Islet of Langerhans (tissue), 1 donor: ENCODE results near the gene LAMTOR5.

ENCODE experiments used
- FAIRE-seq: peaks from one replicate; lab custom pipeline; 2011; peaks lifted over from hg19 to GRCh38; lab: Jason Lieb, UNC

Gene LAMTOR5

DNA sequence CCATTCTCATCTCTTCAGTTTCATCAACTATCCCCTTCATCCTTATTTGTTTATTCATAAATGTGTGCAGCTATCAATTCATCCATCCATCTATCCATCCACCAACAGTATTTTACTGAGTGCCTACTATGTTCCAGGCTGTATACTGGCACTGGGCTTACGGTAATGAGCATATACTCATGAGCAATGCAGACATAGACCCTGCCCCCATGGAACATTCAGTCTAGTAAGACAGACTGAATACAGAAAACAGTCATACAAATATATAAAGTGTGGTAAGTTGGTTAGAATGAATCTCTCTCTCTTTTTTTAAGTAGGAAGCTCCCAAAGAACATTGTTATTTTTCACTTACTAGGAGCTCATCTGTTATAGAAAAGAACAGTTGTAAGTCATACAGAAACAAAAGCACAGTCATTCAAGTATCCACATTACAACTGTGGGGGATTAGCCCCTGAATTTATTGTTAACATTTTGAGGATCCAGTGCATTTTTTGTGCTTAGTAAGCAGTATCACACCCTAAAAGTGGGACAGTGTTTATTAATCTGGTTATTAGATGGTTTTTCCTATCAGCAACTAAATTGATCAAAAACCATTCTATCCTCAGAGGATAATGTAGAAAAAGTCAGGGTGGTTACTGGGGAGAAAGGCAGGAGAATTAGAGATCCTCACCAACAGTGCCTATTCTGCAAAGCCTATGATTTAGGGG is 20.3 kb downstream of the LAMTOR5 start:
- no peak for FAIRE-seq

DNA sequence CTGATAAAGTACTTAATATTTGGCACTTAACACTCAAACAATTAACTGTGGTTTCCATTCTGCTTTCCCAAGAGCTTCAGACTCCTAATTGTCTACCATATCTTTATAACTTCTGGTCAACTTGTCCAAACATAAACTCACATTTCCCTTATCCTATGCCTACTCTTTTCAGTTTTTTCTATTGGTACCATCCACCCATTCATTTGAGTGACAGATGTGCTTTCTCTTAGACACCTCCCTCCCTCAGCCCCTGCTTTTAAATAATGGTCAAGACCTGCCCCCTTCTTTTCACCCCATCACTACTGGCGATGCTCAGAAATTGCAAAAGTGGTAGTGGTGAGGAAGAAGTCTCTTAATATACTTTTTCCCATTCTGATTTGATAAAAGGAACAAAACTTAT is 22.1 kb downstream of the LAMTOR5 start:
- FAIRE-seq, result no peak

DNA sequence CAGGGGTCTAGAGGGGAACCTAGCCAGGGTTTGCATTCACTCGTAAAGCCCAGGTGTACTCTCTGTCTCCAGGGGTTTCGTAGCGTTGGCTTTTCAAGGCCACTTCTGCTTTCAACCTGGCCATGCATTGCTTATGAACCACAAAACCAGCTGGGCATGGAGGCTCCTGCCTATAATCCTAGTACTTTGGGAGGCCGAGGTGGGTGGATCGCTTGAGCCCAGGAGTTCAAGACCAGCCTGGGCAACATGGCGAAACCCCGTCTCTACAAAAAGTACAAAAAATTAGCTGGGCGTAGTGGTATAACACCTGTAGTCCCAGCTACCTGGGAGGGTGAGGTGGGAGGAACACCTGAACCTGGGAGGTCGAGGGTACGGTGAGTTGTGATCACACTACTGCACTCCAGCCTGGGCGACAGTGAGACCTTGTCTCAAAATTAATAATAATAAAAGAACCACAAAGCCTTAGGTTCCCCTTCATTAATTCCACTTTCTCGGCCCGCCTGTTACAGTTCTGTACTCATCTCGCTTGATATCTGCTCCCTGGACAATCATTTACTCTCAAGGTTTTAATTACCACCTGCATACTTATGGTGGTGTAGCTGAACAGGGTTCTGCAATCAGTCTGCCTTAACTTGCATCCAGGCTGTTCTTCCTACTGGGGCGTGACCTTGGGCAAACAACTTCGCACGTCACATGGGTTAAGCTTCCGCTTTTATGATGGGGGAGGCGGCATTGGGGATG is 22.7 kb downstream of the LAMTOR5 start:
- FAIRE-seq, result no peak

DNA sequence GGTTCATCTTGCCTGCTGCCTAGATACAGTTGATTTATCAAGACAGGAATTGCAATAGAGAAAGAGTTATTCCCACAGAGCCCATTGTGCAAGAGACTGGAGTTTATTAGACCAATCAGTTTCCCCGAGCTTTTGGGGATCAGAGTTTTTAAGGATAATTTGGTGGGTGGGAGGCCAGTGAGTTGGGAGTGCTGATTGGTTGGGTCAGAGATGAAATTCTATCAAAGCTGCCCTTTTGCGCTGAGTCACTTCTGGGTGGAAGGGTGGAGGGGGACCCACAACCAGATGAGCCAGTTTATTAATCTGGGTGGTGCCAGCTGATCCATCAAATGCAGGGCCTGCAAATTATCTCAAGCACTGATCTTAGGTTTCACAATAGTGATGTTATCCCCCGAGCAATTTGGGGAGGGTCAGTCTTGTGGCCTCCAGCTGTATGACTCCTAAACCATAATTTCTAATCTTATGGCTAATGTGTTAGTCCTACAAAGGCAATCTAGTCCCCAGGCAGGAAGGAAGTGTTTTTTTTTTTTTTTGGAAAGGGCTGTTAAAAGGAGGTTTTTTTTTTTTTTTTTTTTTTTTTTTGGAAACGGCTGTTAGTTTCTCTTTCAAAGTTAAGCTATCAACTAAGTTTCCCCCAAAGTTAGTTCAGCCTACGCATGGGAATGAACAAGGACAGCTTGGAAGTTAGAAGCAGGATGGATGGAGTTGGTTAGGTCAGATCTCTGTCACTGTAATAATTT is 24.1 kb downstream of the LAMTOR5 start:
- no peak for FAIRE-seq

DNA sequence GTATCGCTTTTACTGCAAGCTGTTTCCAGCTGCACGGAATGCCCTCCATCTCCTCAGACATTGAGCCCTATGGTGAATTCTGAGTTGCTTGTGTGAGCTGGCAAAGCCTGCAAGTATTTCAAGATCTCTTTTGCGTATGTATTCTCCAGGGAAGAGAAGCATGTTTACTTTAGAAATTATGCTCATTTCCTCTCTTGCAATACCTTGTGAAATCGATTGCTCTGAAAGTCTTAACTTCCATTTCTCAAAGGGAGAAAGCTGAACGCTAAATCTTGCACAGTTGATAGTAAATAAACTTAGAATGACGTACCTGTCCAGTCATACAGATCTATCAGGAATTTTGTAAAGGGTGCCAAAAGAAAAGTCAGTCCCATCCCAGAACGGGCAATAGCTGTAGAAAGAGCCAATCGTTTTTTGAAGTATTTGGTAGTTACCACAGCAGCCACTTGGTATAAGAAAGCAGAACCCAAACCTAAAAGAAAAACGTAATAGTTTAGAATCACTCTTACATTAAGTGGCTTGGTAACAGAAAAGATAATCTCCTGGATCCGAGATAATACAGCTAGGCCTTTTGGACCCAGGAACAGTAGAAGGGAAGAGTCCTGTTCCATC is 26.7 kb downstream of the LAMTOR5 start:
- FAIRE-seq, result no peak

DNA sequence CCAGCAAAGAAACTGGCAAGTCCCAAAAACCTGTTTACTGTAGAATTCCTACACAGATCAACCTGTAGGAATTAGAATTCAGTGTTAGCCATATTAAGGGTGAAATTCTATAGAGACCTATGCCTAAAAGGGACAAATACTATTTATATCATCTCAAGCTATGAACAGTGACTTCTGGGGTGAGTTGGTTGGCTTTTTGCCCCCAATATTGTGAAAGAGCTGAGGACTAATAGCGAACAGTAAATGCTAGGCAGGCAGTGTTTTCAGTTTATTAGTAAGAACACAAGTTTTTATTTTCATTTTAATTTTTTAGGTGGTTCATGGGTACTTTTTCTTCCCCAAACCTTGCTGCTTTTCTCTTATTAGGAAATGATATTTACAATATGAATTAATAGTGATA is 32.0 kb downstream of the LAMTOR5 start:
- FAIRE-seq, result no peak

DNA sequence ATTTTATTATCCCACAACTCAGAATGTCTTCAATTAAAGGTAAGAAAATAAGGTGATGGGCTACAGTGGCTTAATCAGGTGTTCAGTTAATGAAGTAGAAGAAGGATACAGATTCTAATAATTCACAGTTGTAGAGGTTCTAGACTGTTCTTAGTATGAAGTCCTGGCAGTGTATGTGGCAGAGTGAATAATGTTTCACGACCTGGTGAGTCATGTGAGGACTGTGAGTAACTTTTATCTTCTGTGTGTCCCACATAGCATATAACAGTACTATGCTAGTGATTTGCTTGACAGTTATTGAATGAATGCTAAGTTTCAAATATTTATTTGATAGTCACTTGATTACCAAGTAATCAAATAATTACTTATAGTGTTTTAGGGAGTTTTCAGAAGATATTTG is 36.7 kb downstream of the LAMTOR5 start:
- FAIRE-seq, result no peak

DNA sequence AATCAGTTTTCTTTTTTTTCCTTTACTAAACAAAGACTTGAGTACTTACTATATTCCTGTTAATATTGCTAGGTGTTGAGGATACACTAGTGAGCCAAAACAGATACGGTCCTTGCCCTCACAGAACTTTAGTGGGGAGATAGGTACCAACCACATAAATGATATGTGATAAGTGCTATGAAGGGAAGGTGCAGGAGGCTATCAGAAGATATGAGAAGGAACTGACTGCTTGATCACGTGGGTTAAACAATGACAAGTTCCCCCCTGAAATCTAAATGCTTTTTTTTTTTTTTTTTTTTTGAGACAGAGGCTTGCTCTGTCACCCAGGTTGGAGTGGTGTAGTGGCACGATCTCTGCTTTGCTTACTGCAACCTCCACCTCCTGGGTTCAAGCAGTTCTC is 43.3 kb downstream of the LAMTOR5 start:
- FAIRE-seq, result no peak

DNA sequence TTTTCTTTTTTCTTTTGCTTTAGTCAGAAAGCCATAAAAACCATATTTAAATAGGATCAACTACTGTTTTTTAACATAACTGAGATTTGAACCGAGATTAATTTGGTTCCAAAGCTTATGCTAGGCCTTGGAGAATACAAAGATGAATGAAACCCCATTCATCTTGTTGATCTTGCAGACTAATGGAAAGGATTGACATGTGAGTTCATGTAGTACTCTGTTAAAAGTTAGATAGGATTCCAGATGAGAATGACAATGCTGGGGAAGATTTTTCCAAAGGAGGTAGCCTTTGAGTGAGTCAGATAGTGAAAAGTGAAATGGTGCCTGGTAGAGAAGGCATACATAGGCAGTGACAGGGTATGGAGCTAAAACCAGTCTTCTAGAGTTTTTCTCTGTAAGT is 45.6 kb downstream of the LAMTOR5 start:
- FAIRE-seq, result no peak

DNA sequence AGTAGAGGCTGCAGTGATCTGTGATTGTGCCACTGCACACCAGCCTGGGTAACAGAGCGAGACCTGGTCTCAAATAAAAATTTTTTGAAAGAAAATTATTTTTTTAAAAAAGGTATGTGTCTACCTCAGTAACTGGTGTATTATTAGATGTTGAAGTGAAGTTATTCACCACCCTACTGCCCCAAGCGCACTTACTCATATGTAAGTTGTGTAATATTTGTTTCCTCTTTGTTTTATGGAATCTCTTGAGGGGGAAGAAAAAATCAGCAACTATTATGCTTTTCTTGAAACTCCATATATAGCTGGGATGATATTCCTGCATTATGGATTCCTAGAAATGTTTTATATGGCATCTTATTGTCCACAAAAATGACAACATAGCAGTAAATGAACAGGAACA is 47.1 kb downstream of the LAMTOR5 start:
- FAIRE-seq, result no peak

DNA sequence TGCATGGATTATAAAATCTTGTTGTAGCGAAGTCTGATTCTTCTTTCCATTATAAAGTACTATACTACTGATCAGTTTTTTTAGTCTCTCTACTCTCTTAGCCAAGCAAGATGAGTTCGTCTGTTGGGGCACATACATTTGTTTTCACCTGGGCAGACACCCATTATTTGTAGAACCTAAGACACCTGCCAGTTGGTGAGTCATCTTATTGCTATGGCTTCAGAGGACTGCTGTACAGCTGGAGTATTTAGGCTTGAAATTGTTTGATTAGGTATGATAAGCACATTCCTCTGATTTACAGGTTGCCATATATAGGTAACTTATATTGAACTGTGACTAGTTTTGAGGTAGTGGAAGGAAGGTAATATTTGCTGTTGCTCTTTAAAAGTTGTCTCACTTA is 51.1 kb downstream of the LAMTOR5 start:
- FAIRE-seq, result no peak

DNA sequence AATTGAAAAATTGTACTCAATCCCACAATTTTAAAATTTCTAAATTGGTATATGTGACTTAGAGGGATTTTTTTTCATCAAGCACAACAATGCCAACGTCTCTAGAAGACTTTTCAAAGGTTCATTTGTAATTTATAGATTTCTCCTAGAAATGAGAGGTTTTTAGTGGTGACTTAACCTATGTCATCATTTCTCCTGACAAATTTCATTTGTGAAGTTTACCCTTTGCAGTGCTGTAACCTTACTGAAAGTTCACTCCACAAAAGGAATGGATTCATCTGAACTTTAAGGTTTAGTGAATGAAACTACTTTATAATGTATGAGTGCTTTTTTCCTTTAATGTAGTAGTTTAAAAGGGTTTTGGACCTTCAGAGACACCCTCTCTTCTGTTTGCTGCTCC is 52.2 kb downstream of the LAMTOR5 start:
- no peak for FAIRE-seq
